GM19324 (cell line): ENCODE data around the gene MBD4.
A peak's percentile ranks its signal among the peaks of the same experiment; 100 is the strongest.

Experiments used
- ATAC-seq: cut with Tn5 transposase; IDR thresholded peaks from one replicate; pipeline ENCODE4 v1.9.1; 2021; ENCODE audit warnings: mild to moderate bottlenecking, moderate library complexity; ENCODE audit not compliant: unreplicated experiment, low FRiP score

Gene MBD4

GRCh38 chr3:129433565-129433964 is 6.2 kb downstream of the MBD4 start:
- no peak for ATAC-seq

DNA sequence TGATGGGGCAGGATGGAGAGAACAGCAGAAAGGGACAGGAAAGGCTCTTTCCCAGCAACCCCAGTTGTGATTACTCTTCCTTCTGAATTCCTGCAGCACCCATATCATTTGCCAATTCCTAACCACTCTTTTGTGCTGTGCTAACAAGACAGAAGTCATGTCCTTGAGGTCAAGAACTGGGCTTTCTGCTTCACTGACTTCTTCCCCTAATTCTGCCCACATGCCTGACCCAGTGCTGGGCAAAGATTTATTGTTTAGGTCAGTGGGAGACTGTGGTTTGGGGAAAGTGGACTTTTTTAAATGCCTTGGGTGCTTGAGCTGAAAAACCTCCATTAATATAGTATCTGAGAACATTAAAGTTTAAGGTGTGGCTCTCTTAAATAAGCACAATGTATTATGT is 7.1 kb downstream of the MBD4 start:
- no peak for ATAC-seq

DNA sequence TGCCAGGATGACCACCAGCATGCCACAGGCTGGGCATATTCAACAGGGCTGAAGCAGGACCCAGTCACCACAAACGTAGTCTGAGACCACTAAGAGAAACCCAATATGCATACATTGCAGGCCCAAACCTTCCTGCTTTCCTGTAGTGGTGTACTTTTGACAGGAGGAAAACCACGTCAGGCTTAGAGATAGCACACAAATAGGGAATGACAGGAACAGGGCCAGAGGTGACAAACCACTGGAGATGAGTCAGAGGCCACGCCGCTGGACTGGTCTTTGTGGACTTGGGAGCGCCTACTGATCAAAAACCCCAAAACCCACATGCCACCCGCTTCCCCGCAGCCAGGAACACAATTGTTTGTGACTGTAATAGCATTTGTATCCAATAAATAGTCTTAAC is 7.7 kb downstream of the MBD4 start:
- ATAC-seq = no peak

GRCh38 chr3:129429602-129430001 is 10.1 kb downstream of the MBD4 start:
- no peak for ATAC-seq

DNA sequence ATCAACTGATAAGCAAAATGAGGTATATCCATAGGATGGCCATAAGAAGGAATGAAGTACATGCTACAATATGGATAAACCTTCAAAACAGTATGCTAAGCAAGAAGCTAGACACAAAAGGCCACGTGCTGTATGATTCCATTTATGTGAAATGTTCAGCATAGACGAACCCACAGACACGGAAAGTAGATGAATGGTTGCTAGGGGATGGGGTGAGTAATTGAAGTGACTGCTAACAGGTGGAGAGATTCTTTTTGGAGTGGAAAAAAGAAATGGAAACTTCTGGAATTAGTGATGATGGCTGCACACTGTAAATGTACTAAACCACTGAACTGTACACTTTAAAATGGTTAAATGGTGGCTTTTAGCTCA is 10.7 kb downstream of the MBD4 start:
- ATAC-seq = no peak

- ATAC-seq = peak; percentile 73
These were observed 11.2 kb downstream of the MBD4 start, which contains the start of gene EFCAB12 for GRCh38 chr3:129428376-129429079. TSS of gene EFCAB12 (minus strand) at chr3:129428636. CDS start at chr3:129428488, 148 bp downstream.

DNA sequence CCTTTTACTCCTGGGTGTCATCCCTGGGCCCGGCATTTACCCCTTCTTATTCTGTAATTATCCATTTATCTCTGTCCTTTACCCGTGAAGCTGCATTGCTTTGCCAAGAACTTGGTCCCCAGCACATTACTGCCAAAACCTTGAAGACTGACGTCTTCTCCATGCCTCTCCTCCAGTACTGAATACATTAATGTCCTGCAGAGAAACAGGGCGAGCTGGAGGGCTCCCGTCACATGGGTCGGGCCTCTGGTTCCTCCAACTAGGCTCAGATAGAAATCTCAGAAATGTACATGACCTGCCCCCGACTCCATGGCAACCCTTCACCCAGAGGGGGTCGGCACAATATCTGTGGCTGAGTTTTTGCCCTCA is 11.8 kb downstream of the MBD4 start:
- ATAC-seq = no peak

- no peak for ATAC-seq
These were observed 14.1 kb downstream of the MBD4 start for GRCh38 chr3:129425619-129426018.

- ATAC-seq = no peak
These were observed 14.5 kb downstream of the MBD4 start for GRCh38 chr3:129425213-129425612.

DNA sequence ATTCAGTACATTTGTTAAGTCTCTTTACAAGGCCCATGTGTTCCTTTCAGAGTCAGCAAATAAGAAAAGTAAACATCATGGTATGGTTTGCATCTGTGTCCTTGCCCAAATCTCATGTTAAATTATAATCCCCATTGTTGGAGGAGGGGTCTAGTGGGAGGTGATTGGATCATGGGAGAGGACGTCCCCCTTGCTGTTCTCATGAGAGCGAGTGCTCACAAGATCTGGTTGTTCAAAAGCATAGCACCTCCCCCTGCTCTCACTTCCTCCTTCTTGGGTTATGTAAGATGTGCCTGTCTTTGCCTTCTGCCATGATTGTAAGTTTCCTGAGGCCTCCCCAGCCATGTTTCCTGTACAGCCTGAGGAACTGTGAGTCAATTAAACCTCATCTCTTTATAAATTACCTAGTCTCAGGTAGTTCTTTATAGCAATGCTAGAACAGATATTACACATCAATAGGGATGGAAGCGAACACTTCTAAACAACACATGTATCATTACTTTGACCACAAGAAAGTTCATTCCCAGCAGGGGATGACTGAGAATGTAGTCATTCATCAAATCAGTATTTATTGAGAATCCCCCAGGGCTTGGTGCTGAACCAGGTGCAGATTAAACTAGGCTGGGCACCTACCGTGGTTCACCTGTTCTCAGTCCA is 15.4 kb downstream of the MBD4 start:
- ATAC-seq = no peak

GRCh38 chr3:129422897-129423296 is 16.9 kb downstream of the MBD4 start:
- ATAC-seq = no peak

DNA sequence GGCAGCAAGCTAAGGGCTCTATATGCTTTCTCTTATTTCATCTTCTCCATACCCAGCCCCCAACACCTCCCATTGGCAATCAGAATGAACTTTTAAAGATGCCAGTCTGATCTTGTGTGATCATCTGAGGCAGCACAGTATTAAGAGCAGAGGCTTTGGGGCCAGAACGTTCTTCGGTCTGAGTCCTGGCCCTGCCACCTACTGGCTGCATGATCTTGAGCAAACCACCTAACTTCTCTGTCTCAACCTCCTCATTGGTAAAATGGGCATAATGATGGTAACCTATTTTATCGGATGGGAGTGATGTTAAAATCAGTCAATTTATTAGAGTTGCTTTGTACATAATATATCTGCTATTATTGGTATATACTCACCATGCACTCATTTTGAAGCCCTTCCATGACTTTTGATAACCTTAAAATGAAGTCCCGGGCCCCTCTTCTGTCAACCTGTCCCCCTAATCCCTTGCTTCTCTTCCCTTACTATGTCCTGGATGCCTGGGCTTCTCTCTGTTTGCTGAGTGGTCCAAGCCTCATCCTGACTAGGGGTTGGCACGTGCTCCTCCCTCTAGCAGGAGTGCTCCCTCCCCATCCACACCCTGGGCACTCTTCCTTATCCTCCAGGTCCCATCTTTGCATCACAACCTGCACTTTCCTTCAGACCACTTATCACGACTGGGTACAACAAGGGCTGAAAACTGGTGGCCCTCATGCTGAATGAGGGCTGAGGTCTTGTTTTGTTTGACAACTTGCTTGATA is 17.6 kb downstream of the MBD4 start:
- ATAC-seq = no peak

DNA sequence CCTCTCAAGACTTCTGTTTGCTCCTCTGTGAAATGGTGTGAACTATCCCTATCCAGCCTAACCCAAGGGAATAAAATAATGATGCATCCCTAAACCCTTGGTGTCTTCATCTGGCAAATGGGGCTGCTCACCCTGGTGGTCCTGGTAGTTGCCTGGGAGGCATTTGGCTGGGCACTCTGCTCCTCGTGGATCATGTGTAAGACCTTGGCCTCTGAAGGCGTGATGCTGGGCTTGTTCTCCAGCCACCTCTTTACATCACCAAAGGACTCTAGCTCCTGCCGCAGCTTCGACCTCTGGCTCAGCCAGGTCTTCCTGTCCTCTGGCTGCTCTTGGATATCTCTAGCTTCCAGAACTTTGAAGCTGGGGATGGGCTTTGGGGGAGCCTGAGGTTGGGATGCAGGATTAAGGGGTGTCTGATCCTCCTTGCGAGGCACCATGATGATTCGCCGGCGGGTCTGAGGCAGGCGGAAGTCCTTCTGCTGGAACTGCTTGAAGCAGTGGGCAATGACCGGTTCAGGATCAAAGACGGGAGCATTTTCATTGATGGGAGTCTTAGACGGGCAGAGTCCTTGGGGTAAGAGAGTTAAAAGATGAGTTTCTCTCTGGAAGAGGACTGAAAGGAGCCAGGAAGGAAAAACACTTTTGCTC is 18.4 kb downstream of the MBD4 start:
- no peak for ATAC-seq

DNA sequence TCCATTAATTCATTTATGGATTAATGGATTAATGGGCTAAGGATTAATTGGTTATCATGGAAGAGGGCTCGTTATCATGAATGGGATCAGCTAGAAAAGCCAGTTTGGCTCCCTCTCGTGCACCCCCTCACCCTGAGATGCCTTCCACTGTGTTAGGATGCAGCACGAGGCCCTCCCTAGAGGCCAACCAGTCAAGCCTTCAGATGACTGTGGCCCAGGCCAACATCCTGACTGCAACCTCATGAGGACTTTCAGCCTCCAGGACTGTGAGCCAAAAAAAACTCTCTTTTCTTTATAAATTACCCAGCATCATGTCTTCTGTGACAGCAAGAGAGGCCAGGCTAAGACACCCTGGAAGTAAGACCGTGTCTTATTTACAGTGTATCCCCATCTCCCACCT is 20.3 kb downstream of the MBD4 start:
- no peak for ATAC-seq

DNA sequence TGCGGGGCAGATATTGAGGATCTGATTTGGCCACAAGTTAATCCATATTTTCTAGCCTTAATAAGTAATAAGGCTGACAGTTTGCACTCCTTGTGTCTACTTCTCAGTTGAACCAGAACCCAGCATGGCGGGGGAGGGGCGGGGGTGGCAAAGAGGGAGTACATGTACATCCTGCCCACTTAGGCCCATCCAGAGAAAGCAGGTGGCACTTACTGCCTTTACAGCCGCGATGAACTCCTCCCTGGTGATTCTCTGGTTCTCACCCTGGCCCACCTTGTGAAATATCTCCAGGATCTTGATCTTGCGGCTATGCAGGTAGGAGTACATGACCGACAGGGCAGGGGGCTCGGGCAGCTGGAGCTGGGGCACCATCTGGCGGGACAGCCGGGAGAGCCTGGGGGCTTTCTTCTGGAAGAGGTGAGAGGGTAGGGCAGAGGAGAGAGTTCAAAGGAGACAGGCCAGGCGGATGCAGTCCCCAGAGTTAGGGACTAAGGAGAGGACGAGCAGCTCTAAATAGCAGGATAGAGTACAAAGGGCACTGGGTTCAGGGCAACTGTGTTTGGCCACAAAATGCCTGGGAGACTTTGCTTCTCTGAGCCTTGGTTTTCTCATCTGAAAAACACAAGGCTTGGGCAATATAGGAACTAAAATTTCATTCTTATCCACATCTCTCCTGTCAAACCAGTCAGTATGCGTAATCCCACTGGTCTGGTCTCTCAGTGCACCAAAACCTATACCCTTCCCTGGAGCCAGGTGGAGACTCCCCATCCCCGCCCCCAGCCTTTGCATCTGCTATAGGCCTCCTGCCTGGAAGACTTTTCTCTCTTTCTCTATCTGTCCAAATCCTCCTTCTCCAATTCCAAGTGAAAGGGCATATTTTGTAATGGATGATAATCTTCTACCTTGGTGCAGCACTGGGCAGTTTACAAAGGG is 21.4 kb downstream of the MBD4 start:
- ATAC-seq = no peak

- no peak for ATAC-seq
These were observed 22.4 kb downstream of the MBD4 start for GRCh38 chr3:129417326-129417725.

DNA sequence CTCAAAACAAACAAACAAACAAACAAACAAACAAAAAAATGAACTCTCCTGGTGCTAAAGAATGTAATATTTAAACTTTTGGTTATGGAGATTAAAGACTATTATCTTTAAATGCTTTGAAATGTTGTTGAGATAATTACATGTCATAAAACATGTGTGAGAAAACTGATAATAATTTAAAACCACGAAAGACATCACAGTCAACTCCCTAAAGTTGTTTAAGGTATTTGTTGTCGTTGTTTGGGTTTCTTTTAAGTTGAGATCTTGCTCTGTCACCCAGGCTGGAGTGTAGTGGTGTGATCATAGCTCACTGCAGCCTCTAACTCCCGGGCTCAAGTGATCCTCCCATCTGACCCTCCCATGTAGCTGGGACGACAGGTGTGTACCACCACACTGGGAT is 23.3 kb downstream of the MBD4 start:
- no peak for ATAC-seq

DNA sequence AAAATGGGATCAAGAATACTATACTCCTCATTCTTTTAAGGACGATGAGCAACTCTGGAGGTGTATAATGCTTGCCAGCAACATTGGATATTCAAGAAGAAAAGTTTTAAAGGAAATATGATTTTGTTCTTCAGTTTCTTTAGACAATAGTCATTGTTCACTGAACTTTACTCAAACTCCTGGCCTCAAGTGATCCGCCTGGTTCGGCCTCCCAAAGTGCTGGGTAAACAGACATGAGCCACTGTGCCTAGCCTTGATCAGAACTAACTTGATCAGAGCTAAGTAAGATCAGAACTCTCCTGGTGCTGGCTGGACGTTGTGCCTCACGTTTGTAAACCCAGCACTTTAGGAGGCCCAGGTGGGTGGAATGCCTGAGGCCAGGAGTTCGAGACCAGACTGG is 23.9 kb downstream of the MBD4 start:
- no peak for ATAC-seq

GRCh38 chr3:129415378-129415777 is 24.4 kb downstream of the MBD4 start:
- no peak for ATAC-seq
